GM23338 (cell line): ENCODE data around the gene KLHL17. TPM values are rescaled to one million over a fixed set of nuclear protein-coding genes. Genes with fewer than 3 reads are reported as not detected.

Experiments
- ATAC-seq: fragments of 200-7000 bp; cut with Tn5 transposase; 3 replicates; pipeline ENCODE4 v1.9.1; 2020
- DNase-seq: peaks from one replicate; pipeline ENCODE4 v3.0.0-alpha.2; 2015; ENCODE audit warnings: low spot score
- H2AFZ ChIP-seq: fragments of 200-600 bp; sonication (generic); 2 replicates; pipeline ENCODE4 v1.8.0; 2016; ENCODE audit warnings: antibody characterized with exemption, mild to moderate bottlenecking, moderate library complexity
- H3F3A ChIP-seq: fragments of 200-600 bp; sonication (generic); replicated peaks from 2 replicates; pipeline ENCODE4 v1.8.0; 2017; ENCODE audit warnings: antibody characterized with exemption, mixed run types, low read depth
- H3K27ac ChIP-seq: fragments of 200-600 bp; sonication (generic); 2 replicates; pipeline ENCODE4 v1.6.1; 2016; ENCODE audit warnings: low read depth
- H3K27me3 ChIP-seq: fragments of 200-600 bp; sonication (generic); 2 replicates; pipeline ENCODE4 v1.8.0; 2016; ENCODE audit warnings: mild to moderate bottlenecking, mixed run types, moderate library complexity; ENCODE audit not compliant: insufficient read depth
- H3K36me3 ChIP-seq: fragments of 200-600 bp; sonication (generic); 2 replicates; pipeline ENCODE4 v1.8.0; 2016; ENCODE audit warnings: mild to moderate bottlenecking; ENCODE audit not compliant: insufficient read depth
- H3K4me1 ChIP-seq: fragments of 200-600 bp; sonication (generic); 2 replicates; pipeline ENCODE4 v1.8.0; 2016; ENCODE audit warnings: mild to moderate bottlenecking, moderate library complexity; ENCODE audit not compliant: insufficient read depth
- H3K4me2 ChIP-seq: fragments of 200-600 bp; sonication (generic); 2 replicates; pipeline ENCODE4 v1.7.1; 2017; ENCODE audit warnings: mixed run types
- H3K4me3 ChIP-seq: fragments of 200-600 bp; sonication (generic); 2 replicates; pipeline ENCODE4 v1.6.1; 2016; ENCODE audit warnings: mixed run types
- H3K79me2 ChIP-seq: fragments of 200-600 bp; sonication (generic); replicated peaks from 2 replicates; pipeline ENCODE4 v1.8.0; 2017; ENCODE audit warnings: mild to moderate bottlenecking; ENCODE audit not compliant: insufficient read depth
- H3K9me2 ChIP-seq: fragments of 200-600 bp; sonication (generic); 2 replicates; pipeline ENCODE4 v1.8.0; 2017; ENCODE audit not compliant: insufficient read depth
- H4K20me1 ChIP-seq: fragments of 200-600 bp; sonication (generic); replicated peaks from 2 replicates; pipeline ENCODE4 v1.8.0; 2017; ENCODE audit warnings: mild to moderate bottlenecking; ENCODE audit not compliant: insufficient read depth
- H3K27ac Mint-ChIP-seq: 2 replicates; pipeline ENCODE4 v1.8.0; 2020; ENCODE audit warnings: inconsistent platforms, mild to moderate bottlenecking, moderate library complexity, mixed read lengths
- H3K27me3 Mint-ChIP-seq: 3 replicates; pipeline ENCODE4 v1.8.0; 2022; ENCODE audit warnings: low read depth, mild to moderate bottlenecking, moderate library complexity, mixed read lengths, inconsistent platforms; ENCODE audit not compliant: insufficient read depth, poor library complexity
- H3K36me3 Mint-ChIP-seq: 3 replicates; pipeline ENCODE4 v1.8.0; 2021; ENCODE audit warnings: low read depth, mild to moderate bottlenecking, inconsistent platforms, moderate library complexity, mixed read lengths
- H3K4me1 Mint-ChIP-seq: 3 replicates; pipeline ENCODE4 v1.8.0; 2020; ENCODE audit warnings: mild to moderate bottlenecking, inconsistent platforms, mixed read lengths
- H3K4me3 Mint-ChIP-seq: 3 replicates; pipeline ENCODE4 v1.8.0; 2021; ENCODE audit warnings: moderate library complexity, mild to moderate bottlenecking, inconsistent platforms, mixed read lengths
- H3K9me3 Mint-ChIP-seq: 3 replicates; pipeline ENCODE4 v1.8.0; 2020; ENCODE audit warnings: moderate library complexity, mild to moderate bottlenecking, inconsistent platforms, mixed read lengths
- CREB1 ChIP-seq: fragments of 250-450 bp; sonication (Bioruptor Pico); IDR thresholded peaks from 2 replicates; pipeline ENCODE4 v1.5.0; 2020; ENCODE audit warnings: low read depth, mild to moderate bottlenecking, moderate library complexity
- CTCF ChIP-seq, 2 experiments: fragments of 200-600 bp in 1 of 2; sonication (generic) in 1 of 2; conservative IDR thresholded peaks; 2 replicates each; pipeline versions ENCODE4 v1.5.1 to v1.6.1; 2016 to 2017; ENCODE audit warnings: antibody characterized with exemption in 2 of 2, low read depth in 2 of 2, mild to moderate bottlenecking in 2 of 2, moderate library complexity in 1 of 2
- EZH2 ChIP-seq: fragments of 200-600 bp; sonication (generic); IDR thresholded peaks from one replicate; pipeline ENCODE4 v1.8.0; 2017; ENCODE audit warnings: antibody characterized with exemption, mild to moderate bottlenecking, low read depth; ENCODE audit not compliant: unreplicated experiment
- EZH2phosphoT487 ChIP-seq: fragments of 200-600 bp; sonication (generic); IDR thresholded peaks from one replicate; pipeline ENCODE4 v1.8.1; 2018; ENCODE audit warnings: antibody characterized with exemption; ENCODE audit not compliant: unreplicated experiment
- JUNB ChIP-seq: IDR thresholded peaks from one replicate; pipeline ENCODE4 v1.6.1; 2016; ENCODE audit warnings: antibody characterized with exemption; ENCODE audit not compliant: unreplicated experiment
- NANOG ChIP-seq: IDR thresholded peaks from 2 replicates; pipeline ENCODE4 v1.6.1; 2016; ENCODE audit warnings: antibody characterized with exemption, borderline replicate concordance
- POLR2AphosphoS5 ChIP-seq: IDR thresholded peaks from 2 replicates; pipeline ENCODE4 v1.6.1; 2016; ENCODE audit warnings: antibody characterized with exemption, low read depth
- REST ChIP-seq: IDR thresholded peaks from one replicate; pipeline ENCODE4 v1.6.1; 2018; ENCODE audit warnings: antibody characterized with exemption; ENCODE audit not compliant: unreplicated experiment
- STAT1 ChIP-seq: IDR thresholded peaks from one replicate; pipeline ENCODE4 v1.6.1; 2016; ENCODE audit warnings: antibody characterized with exemption; ENCODE audit not compliant: unreplicated experiment
- ZNF114 ChIP-seq: fragments of 250-450 bp; sonication (Bioruptor Pico); IDR thresholded peaks from 2 replicates; pipeline ENCODE4 v1.5.0; 2020; ENCODE audit warnings: mild to moderate bottlenecking, moderate library complexity
- ZNF331 ChIP-seq: fragments of 250-450 bp; sonication (Bioruptor Pico); IDR thresholded peaks from 2 replicates; pipeline ENCODE4 v1.5.0; 2020; ENCODE audit warnings: low read depth, mild to moderate bottlenecking, moderate library complexity
- ZNF462 ChIP-seq: fragments of 250-450 bp; sonication (Bioruptor Pico); IDR thresholded peaks from 2 replicates; pipeline ENCODE4 v1.5.0; 2020; ENCODE audit warnings: mild to moderate bottlenecking, moderate library complexity
- polyA plus RNA-seq: library from polyadenylated mRNA; unstranded; fragments of >200 nt; fragmentation: Nextera tagmentation; extraction: Ambion mirVana; gene quantifications from 2 replicates; pipeline ENCODE4 v1.2.1, GENCODE V29; 2016
- total RNA-seq: library from RNA; depleted of rRNA; stranded (reverse); fragments of >200 nt; shearing (Covaris generic); gene quantifications from 2 replicates; pipeline ENCODE4 v1.2.3, GENCODE V29; 2014
- TF ChIP-seq, protein P1 (sequence below): IDR thresholded peaks from 2 replicates; pipeline ENCODE4 v1.6.1; 2016; ENCODE audit warnings: antibody characterized with exemption

Gene KLHL17
- total and polyA plus RNA-seq, 2 experiments from 2014 or later = 16.5 to 37.1 TPM

- ATAC-seq (no peak), DNase-seq (no peak)
- no peaks in the 10 kb centered on the region; the same call in 2 of the 3 replicates for H3K9me3 Mint-ChIP-seq
- H3K27me3 Mint-ChIP-seq = peaks cover 10% of the 10 kb centered on the region
- Histone ChIP-seq H3K4me2 (no peak overlapping the region), H3K4me1 (no peaks in the 10 kb centered on the region), H3K36me3 (peaks cover 25% of the 10 kb centered on the region), H2AFZ (no peak overlapping the region), H3K9me2 (no peaks in the 10 kb centered on the region), H3K4me3 (no peak overlapping the region), H3K27ac (no peak overlapping the region), H4K20me1 (no peaks in the 10 kb centered on the region; the same call in 1 of the 2 replicates), H3F3A (no peaks in the 10 kb centered on the region), H3K79me2 (no peaks in the 10 kb centered on the region), H3K27me3 (no peaks in the 10 kb centered on the region)
- H3K4me3 Mint-ChIP-seq = no peak overlapping the region
- no peaks in the 10 kb centered on the region for H3K4me1 Mint-ChIP-seq
- no peak overlapping the region for H3K27ac Mint-ChIP-seq
- TF ChIP-seq ZNF331 (CRISPR knock-in tag) (no peak), NANOG (no peak), EZH2 (no peak), CREB1 (CRISPR knock-in tag) (no peak), JUNB (no peak), REST (no peak), STAT1 (no peak), CTCF (conservative IDR thresholded peaks at IDR 0.05; ENCODE audit: low read depth in 2 of 2) (no peak), EZH2phosphoT487 (no peak), POLR2AphosphoS5 (no peak), ZNF114 (CRISPR knock-in tag) (no peak), ZNF462 (CRISPR knock-in tag) (no peak)
- TF ChIP-seq, protein P1, sequence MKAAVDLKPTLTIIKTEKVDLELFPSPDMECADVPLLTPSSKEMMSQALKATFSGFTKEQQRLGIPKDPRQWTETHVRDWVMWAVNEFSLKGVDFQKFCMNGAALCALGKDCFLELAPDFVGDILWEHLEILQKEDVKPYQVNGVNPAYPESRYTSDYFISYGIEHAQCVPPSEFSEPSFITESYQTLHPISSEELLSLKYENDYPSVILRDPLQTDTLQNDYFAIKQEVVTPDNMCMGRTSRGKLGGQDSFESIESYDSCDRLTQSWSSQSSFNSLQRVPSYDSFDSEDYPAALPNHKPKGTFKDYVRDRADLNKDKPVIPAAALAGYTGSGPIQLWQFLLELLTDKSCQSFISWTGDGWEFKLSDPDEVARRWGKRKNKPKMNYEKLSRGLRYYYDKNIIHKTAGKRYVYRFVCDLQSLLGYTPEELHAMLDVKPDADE = no peak
- H3K36me3 Mint-ChIP-seq = peaks cover 59% of the 10 kb centered on the region
Observed at GRCh38 chr1:950881-951280, 9.5 kb upstream of the KLHL17 start.
